SU-DHL-6 (cell line): ENCODE data around the gene APOL2.

ENCODE experiments used
- EZH2phosphoT487 ChIP-seq: fragments of 200-600 bp; sonication (generic), shearing (Covaris generic); conservative IDR thresholded peaks from 2 replicates; pipeline ENCODE4 v1.6.1; 2018; ENCODE audit warnings: mild to moderate bottlenecking, antibody characterized with exemption, low read length, moderate library complexity, mixed read lengths
- TF ChIP-seq, protein P1 (sequence below): fragments of 200-600 bp; sonication (generic); IDR thresholded peaks from one replicate; pipeline ENCODE4 v1.5.1; 2017; ENCODE audit warnings: antibody characterized with exemption, mild to moderate bottlenecking, low read length, moderate library complexity; ENCODE audit not compliant: insufficient read depth, poor library complexity, severe bottlenecking

DNA sequence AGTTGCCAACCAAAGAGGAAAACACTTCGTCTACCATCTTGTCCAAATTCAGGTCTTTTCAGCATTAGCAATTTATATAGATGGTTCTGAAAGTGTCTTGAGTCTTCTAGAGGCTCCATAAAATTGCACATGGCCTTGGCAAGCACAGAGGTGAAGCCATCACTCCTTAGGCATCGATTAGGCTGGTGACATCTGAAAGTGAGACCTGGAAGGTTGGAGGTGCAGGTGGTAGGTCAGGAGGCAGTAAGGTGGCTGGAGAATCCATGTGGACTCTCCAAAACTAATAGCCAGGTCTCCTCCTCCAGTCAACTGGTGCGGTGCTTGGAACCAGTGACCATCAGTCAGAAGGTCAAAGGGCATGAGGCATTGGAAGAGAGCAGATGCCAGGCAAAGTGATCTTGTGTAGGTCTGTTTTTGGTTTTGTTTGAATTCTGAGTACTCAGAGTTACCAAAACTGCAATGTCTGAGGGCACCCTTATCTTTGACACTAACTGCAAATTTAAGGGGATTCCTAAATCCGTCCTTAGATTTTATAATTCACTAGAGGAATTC lies 6.6 kb upstream of the APOL2 start:
- TF ChIP-seq, protein P1, sequence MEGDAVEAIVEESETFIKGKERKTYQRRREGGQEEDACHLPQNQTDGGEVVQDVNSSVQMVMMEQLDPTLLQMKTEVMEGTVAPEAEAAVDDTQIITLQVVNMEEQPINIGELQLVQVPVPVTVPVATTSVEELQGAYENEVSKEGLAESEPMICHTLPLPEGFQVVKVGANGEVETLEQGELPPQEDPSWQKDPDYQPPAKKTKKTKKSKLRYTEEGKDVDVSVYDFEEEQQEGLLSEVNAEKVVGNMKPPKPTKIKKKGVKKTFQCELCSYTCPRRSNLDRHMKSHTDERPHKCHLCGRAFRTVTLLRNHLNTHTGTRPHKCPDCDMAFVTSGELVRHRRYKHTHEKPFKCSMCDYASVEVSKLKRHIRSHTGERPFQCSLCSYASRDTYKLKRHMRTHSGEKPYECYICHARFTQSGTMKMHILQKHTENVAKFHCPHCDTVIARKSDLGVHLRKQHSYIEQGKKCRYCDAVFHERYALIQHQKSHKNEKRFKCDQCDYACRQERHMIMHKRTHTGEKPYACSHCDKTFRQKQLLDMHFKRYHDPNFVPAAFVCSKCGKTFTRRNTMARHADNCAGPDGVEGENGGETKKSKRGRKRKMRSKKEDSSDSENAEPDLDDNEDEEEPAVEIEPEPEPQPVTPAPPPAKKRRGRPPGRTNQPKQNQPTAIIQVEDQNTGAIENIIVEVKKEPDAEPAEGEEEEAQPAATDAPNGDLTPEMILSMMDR, result no peak
- no peak for TF ChIP-seq EZH2phosphoT487
